Brain microvascular endothelial cell (primary cell): Measurements from ENCODE around the gene DNAH17.

Experiments
- DNase-seq: peaks from one replicate; pipeline ENCODE4 v3.0.0-alpha.2; 2020
- H3K27ac ChIP-seq: fragments of 250-450 bp; sonication (Bioruptor Pico); 2 replicates; pipeline ENCODE4 v1.5.1; 2020; ENCODE audit warnings: mild to moderate bottlenecking, moderate library complexity
- H3K27me3 ChIP-seq: fragments of 250-450 bp; sonication (Bioruptor Pico); replicated peaks from 2 replicates; pipeline ENCODE4 v1.5.1; 2020; ENCODE audit warnings: mild to moderate bottlenecking
- H3K36me3 ChIP-seq: fragments of 250-450 bp; sonication (Bioruptor Pico); replicated peaks from 2 replicates; pipeline ENCODE4 v1.5.1; 2020; ENCODE audit warnings: mild to moderate bottlenecking
- H3K4me3 ChIP-seq: 2 replicates; pipeline ENCODE4 v1.5.1; 2011; ENCODE audit warnings: low read depth, mild to moderate bottlenecking, control low read depth, low read length, moderate library complexity
- CTCF ChIP-seq: IDR thresholded peaks from 2 replicates; pipeline ENCODE4 v1.5.1; 2011; ENCODE audit warnings: low read depth, mild to moderate bottlenecking, moderate library complexity, low read length, control low read depth, inconsistent platforms; ENCODE audit errors: missing control alignments
- in situ Hi-C: cut with HindIII; loops from 2 replicates; pipeline ENCODE4 v1.10.0; 2017; ENCODE audit warnings: low sequenced_read_pairs, low pct_ligation_motif_present

DNAH17 gene

GRCh38 chr17:78422267-78422605 lies 155.0 kb downstream of the DNAH17 start:
- Histone ChIP-seq H3K27me3 (no peaks in the 10 kb centered on the region), H3K4me3 (no peak overlapping the region), H3K36me3 (peaks cover 48% of the 10 kb centered on the region), H3K27ac (no peak overlapping the region)
- in situ Hi-C loops = no loop called here
- no peak for DNase-seq
- TF ChIP-seq CTCF = no peak

- H3K27me3 ChIP-seq = no peaks in the 10 kb centered on the region
- DNase-seq = peak; percentile 49
- TF ChIP-seq CTCF = peak; percentile 99
- in situ Hi-C loops = no loop called here
- no peak overlapping the region for H3K27ac ChIP-seq
- H3K36me3 ChIP-seq = peaks cover 46% of the 10 kb centered on the region
- H3K4me3 ChIP-seq = no peak overlapping the region
Measured at GRCh38 chr17:78421534-78422266, 155.5 kb downstream of the DNAH17 start.

- in situ Hi-C loops = no loop called here
- no peak for TF ChIP-seq CTCF
- Histone ChIP-seq H3K27me3 (no peaks in the 10 kb centered on the region), H3K27ac (no peak overlapping the region), H3K4me3 (no peak overlapping the region), H3K36me3 (peaks cover 46% of the 10 kb centered on the region)
- DNase-seq = no peak
Measured at GRCh38 chr17:78421084-78421533, 156.1 kb downstream of the DNAH17 start.

- TF ChIP-seq CTCF = no peak
- in situ Hi-C loops = no loop called here
- Histone ChIP-seq H3K27ac (no peak overlapping the region), H3K27me3 (no peaks in the 10 kb centered on the region), H3K36me3 (peaks cover 49% of the 10 kb centered on the region), H3K4me3 (no peak overlapping the region)
- no peak for DNase-seq
Measured at GRCh38 chr17:78419970-78420815, 157.0 kb downstream of the DNAH17 start.

GRCh38 chr17:78418326-78419026 lies 158.7 kb downstream of the DNAH17 start:
- no peak for TF ChIP-seq CTCF
- H3K27ac ChIP-seq = no peak overlapping the region
- in situ Hi-C loops = no loop called here

More at GRCh38 chr17:78418326-78419026, 158.7 kb downstream of the DNAH17 start:
- DNase-seq = no peak
- Histone ChIP-seq H3K36me3 (peaks cover 36% of the 10 kb centered on the region), H3K4me3 (no peak overlapping the region), H3K27me3 (no peaks in the 10 kb centered on the region)
